Measurements from ENCODE around the gene BROX. TPM values are rescaled to one million over a fixed set of nuclear protein-coding genes. Genes with fewer than 3 reads are reported as not detected.
"Not testable (repeated sequence)": the region's sequence is repeated elsewhere in the genome, so short reads cannot be mapped to it uniquely, and the experiment has no call there.

The BROX gene
- total RNA-seq, 4 donors from 2014 or later, result 35.7 to 47.9 (median 41.4) TPM

DNA sequence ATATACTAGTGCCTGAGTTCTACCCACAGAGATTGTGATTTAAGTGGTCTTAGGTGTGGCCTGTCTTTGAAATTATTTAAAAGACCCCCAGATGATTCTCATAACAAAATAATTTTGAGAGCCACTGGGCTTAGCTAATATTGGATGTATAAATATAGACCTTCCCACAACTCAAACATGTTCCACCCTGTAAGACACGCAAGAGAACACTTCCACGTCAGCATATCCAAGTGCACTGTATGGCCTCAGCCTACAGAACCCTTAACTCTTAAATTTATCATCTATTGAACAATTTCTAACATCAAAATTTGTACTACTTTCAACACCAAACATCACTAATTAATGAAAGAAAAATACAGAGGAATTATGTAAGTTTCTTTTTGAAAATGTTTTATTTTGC, 27.1 kb downstream of the BROX start:
- peaks cover 0 to 4% (median 0%) of the 10 kb centered on the region in 4 donors for H3K4me1 ChIP-seq
- H3K4me3 ChIP-seq, result peak overlapping the region in 1 of 4 donors; percentile 1
- H3K27me3 ChIP-seq, result no peaks in the 10 kb centered on the region
- 64 to 73% methylated on average over 2 of the region's 2 CpGs for WGBS, 2 donors
- peak overlapping the region in 1 of 4 donors; percentile 37 for H3K27ac ChIP-seq
- TF ChIP-seq, protein P1, sequence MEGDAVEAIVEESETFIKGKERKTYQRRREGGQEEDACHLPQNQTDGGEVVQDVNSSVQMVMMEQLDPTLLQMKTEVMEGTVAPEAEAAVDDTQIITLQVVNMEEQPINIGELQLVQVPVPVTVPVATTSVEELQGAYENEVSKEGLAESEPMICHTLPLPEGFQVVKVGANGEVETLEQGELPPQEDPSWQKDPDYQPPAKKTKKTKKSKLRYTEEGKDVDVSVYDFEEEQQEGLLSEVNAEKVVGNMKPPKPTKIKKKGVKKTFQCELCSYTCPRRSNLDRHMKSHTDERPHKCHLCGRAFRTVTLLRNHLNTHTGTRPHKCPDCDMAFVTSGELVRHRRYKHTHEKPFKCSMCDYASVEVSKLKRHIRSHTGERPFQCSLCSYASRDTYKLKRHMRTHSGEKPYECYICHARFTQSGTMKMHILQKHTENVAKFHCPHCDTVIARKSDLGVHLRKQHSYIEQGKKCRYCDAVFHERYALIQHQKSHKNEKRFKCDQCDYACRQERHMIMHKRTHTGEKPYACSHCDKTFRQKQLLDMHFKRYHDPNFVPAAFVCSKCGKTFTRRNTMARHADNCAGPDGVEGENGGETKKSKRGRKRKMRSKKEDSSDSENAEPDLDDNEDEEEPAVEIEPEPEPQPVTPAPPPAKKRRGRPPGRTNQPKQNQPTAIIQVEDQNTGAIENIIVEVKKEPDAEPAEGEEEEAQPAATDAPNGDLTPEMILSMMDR (IDR thresholded peaks at IDR 0.05), result no peak
- TF ChIP-seq EP300 (IDR thresholded peaks at IDR 0.05), result no peak
- H3K36me3 ChIP-seq, result peaks cover 0 to 17% (median 0%) of the 10 kb centered on the region in 3 donors
- no peaks in the 10 kb centered on the region for H3K9me3 ChIP-seq
- DNase-seq (ENCODE audit: low spot score in 2 of 2), result no peak

DNA sequence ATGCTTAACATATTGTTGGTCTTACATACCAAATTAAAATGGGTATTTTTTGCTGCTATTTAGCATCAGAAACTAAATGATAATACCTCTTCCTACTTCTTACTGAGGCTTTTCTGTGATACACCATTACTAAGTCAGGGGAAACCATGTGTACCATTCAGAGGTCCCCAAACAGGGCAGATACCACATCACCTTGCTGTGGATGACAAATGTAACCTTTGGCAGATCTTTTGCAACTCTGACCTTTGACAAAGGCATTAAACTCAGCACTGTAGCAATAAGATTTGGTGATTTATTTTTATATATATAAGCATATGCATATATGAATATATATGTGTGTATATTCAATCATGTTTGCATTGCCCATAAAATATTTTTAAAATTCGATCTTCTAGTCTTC, 27.6 kb downstream of the BROX start:
- TF ChIP-seq, protein P1 (IDR thresholded peaks at IDR 0.05), result no peak
- TF ChIP-seq POLR2A (IDR thresholded peaks at IDR 0.05) (no peak), EP300 (IDR thresholded peaks at IDR 0.05) (no peak)
- peak overlapping the region in 1 of 4 donors; percentile 1 for H3K4me3 ChIP-seq
- peaks cover 0 to 13% (median 0%) of the 10 kb centered on the region in 3 donors for H3K36me3 ChIP-seq
- DNase-seq (ENCODE audit: low spot score in 2 of 2), result no peak
- peaks cover 0 to 4% (median 0%) of the 10 kb centered on the region in 4 donors for H3K4me1 ChIP-seq
- 80 to 86% methylated on average over 1 of the region's 1 CpG for WGBS, 2 donors
- H3K27me3 ChIP-seq, result no peaks in the 10 kb centered on the region
- no peaks in the 10 kb centered on the region for H3K9me3 ChIP-seq
- peak overlapping the region in 1 of 4 donors; percentile 37 for H3K27ac ChIP-seq

GRCh38 chr1:222741630-222742457, 29.5 kb downstream of the BROX start:
- not testable (repeated sequence) for H3K9me3 ChIP-seq; DNase-seq (ENCODE audit: low spot score in 2 of 2); H3K27me3 ChIP-seq; H3K4me3 ChIP-seq; H3K4me1 ChIP-seq; H3K27ac ChIP-seq; H3K36me3 ChIP-seq
- WGBS, 2 donors, result 84 to 94% methylated on average over 5 of the region's 5 CpGs

GRCh38 chr1:222749927-222750326, 37.6 kb downstream of the BROX start:
- TF ChIP-seq, protein P1 (IDR thresholded peaks at IDR 0.05), result no peak
- TF ChIP-seq POLR2A (IDR thresholded peaks at IDR 0.05) (no peak), EP300 (IDR thresholded peaks at IDR 0.05) (no peak)
- DNase-seq (ENCODE audit: low spot score in 2 of 2), result no peak
- H3K36me3 ChIP-seq, result no peaks in the 10 kb centered on the region
- H3K9me3 ChIP-seq, result no peaks in the 10 kb centered on the region
- no peak overlapping the region for H3K4me3 ChIP-seq
- H3K27ac ChIP-seq, result no peak overlapping the region
- no peaks in the 10 kb centered on the region for H3K27me3 ChIP-seq
- H3K4me1 ChIP-seq, result peaks cover 0 to 4% (median 1%) of the 10 kb centered on the region in 4 donors

GRCh38 chr1:222750651-222751050, 38.3 kb downstream of the BROX start:
- H3K36me3 ChIP-seq, result no peaks in the 10 kb centered on the region
- TF ChIP-seq, protein P1 (IDR thresholded peaks at IDR 0.05), result no peak
- TF ChIP-seq EP300 (IDR thresholded peaks at IDR 0.05) (no peak), POLR2A (IDR thresholded peaks at IDR 0.05) (no peak)
- peaks cover 0 to 4% (median 1%) of the 10 kb centered on the region in 4 donors for H3K4me1 ChIP-seq
- no peak overlapping the region for H3K27ac ChIP-seq
- 83% methylated on average over 1 of the region's 1 CpG for WGBS, 2 donors
- no peaks in the 10 kb centered on the region for H3K9me3 ChIP-seq
- no peak for DNase-seq (ENCODE audit: low spot score in 2 of 2)
- H3K4me3 ChIP-seq, result no peak overlapping the region
- H3K27me3 ChIP-seq, result no peaks in the 10 kb centered on the region
